Iris pigment epithelial cell (primary cell): Measurements from ENCODE around the gene STXBP5.

Experiments
- DNase-seq: peaks from one replicate; pipeline ENCODE4 v3.0.0-alpha.2; 2011; ENCODE audit warnings: low read depth

Gene STXBP5

DNA sequence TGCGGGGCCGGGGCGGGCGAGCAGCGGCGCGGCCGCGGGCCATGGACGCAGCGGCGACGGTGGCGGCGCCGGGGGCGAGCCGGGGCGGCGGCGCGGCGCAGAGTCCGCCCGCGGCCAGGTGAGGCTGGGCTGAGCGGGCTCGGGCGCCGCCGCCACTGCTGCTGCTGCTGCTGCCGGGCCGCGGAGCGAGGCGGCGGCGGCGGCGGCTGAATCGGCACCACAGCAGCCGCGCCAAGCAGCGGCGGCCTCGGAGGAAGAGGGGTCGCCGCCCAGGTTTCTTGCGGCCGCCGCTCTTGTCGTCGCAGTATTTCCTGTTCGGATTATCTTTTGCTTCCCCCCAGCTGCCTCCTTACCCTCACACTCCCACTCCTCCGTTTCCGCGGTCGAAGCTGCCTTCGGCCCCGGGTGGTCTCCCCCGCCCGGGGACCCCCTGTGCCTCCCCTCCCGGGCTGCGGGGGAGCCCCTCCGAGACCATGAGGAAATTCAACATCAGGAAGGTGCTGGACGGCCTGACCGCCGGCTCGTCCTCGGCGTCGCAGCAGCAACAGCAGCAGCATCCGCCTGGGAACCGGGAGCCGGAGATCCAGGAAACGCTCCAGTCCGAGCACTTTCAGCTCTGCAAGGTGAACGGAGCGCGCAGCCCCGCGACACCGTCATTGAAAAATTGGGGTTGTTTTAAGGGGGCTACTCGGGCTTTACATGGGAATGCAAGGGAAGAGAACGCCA is at the start of gene STXBP5:
Gene STXBP5, plus strand, starts transcription at position 358 of the 726 bp plus-strand sequence. Its CDS starts 116 bp downstream, at position 474.
- DNase-seq: peak; percentile 48

DNA sequence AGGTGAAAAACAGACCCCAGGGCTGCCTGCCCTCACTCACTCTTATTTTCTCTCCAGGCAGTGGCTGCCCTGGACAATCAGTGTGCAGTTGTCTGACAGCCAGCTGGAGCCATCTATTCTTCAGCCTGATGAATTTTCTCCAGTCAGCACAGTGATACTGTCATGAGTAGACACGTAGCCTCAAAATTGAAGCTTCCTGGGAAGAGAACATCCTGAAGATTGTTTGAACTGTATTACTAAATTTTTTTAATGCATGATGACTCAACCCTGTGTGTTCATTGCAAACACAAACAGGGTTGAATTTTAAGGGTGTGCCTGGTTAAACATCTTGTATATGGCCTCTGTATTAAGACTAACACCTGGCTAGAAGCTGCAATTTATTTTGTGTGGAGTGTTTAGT is 49.8 kb upstream of the STXBP5 start:
- peak; percentile 70 for DNase-seq

DNA sequence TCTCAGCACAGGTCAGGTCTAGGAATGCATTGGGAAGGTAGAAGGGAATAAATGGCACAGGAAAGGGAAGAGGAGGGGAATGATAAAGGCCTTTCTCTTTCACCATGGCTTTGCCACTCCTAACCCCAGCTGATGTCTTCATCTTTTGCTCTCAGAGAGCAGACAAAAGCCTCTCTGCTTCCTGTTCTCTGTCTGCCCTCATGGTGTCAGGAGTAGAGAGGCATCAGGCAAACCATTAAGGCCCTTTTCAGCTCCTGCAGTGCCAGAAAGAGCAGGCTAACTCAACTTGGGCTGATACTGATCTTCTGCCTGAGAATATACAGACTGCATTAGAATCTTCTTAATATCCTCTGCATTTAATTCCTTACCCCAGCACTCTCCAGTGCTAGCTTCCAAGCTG is 48.0 kb upstream of the STXBP5 start:
- DNase-seq: no peak

DNA sequence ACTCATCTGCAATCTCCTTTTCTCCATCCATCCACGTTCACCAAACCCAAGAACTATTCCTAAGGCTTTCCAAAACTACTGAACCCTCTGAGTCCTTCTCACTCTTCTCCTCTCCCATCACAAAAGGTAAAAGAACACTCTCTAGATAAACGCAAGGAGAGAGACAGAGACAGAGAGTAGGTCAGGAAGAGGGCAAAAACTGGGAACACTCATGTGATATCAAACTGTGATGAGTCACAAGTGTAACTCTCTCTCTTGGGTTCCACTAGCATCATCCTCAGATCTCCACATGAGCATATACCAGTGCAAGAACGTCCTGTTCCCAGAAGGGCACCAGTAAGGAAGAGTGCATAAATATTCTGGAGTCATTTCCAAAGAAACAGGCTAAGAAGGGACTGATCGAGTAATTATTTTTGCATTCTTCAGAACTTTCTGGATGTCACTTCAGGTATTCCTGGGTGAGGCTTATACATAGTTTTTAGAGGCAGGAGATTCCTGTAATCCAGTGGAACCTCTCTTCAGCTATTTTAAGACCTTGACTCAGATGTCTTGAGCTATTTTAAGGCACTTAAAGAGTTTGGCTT is 47.3 kb upstream of the STXBP5 start:
- peak; percentile 76 for DNase-seq

DNA sequence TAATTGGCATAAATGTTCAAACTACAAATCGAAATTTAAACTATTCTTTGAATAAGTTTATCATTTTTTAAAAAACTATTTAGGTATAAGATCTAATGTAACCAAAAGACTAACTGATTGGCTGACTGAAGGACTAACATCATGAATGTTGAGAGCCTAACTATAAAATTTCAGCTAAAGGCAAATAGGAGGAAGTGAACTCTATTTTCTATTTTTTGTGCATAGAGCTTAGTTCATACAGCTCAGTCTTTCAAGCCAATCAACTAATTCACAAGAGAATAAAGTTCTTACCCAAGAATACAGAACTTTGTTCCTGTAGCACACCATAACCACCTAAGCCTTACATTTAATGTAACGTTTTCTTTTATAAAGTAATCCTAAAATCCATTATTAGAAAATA is 46.3 kb upstream of the STXBP5 start:
- no peak for DNase-seq

DNA sequence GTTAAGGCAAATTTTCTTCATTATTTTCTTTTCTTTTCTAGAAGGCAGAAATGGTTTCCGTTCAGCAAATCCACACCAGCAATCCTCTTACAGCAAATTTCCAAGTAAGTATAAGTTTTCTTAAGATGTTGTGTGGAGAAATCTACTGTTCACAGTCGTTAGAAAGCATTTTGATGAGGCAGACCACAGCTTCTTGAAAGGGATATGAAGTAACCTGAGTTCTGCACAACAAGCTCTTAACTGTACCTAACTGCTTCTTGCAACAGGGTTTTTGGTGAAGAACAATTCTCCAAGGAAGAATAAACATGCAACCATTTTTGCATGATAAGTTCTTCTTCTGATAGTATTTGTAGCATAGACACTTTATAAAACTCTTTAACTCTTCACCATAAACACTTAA is 45.3 kb upstream of the STXBP5 start:
- peak; percentile 25 for DNase-seq

DNA sequence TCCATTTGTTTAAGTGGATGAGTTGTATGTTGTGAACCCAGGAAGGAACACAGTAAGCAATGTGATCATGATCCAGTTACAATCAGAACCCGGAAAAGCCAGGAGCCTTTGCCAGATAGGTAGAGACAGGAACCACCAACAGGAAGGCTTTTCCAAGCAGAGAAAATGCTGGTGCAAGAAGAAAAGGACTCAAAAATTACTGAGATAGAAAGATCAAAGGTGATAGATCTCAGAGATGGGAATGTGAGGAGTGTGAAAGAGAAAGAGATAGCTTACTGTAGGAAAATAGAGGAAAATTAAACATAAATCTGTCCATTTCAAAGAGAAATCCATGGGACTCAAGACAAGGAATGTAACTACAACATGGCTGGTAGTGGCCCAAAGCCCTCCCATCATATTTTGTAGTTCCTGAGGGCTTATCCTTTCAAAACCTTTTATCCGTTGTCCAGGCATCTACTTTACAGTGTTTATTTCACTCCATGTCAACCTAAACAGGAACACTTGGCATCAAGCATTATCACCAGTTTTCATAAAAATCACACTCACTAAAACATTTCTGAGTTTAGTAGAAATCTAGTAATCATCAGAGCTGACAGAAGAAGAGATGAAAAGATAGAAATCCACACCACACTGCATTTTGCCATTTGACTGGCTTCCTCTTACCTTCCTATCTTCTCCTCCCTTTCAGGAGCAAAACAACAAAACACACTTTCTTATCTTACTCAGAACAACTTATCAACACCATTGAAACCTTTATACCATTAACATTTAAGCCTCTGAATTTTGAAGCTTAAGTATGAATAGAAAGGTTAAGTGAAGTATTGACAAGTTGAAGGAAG is 44.5 kb upstream of the STXBP5 start:
- no peak for DNase-seq

DNA sequence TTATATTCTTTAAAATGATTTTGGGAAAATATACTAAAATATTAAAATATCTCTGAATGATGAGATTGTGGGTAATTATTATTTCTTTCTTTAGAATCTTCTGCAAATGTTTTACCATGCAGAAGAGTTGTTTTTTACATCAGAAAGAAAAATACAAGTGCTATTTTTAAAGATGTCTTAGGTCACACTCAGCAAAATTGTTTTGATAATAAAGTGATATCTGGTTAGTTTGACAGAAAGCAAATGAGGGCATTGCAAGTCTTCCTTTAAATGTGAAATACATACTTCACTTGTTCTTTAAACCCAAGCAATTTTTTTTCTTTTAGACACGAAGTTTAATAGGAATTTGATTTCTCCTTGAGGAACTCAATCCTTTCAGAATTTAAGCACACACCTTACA is 43.6 kb upstream of the STXBP5 start:
- no peak for DNase-seq

DNA sequence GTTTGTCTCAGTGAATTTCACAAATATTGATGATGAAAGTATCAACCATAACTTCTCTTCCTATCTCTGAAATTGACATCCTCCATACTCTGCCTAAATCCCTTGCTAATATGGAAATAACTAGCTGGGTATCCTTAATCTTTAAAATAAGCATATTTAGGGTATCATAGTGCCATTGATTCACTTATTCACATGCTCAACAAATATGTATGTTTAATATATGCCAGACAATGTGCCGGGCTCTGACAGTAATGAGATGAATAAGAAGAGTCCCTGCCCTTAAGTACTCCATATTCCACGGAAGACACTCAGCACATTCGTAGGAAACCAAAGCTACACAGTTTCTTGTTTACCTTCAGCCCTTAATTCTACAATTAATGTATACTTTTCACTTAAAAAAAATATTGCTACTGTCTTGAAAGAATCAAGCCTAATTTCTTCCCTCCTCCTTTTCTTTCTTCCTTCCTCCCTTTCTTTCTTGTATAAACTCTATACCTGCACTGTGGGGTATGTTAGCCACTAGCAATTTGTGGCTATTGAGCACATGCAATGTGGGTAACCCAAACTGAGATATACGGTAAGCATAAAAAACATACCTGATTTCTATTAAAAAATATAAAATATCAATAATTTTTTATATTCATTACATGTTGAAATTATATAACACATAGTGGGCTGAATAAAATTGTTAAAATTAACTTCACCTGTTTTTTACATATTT is 42.8 kb upstream of the STXBP5 start:
- no peak for DNase-seq

DNA sequence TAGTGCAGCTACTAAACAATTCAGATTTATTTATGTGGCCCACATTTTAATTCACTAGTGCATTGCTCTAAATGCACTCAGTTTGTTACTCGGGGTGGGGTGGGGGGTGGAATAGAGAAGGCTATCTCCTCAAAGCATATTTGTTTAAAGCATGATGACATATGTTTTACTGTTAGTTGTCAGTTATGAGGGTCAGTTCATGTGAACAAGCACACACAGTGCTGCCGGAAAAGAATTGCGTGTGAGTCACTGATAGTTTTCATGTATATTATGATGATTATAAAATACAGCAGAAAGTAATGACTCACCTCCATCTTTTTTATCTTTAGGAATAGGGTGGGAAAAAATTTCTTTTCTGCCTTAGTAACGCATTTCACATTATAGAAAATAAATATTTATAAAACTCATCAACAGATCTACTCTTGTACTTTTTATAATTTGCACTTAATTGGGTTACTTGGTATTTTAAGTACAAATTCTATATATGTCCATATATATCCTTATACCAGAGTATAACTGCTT is 42.2 kb upstream of the STXBP5 start:
- peak; percentile 93 for DNase-seq

DNA sequence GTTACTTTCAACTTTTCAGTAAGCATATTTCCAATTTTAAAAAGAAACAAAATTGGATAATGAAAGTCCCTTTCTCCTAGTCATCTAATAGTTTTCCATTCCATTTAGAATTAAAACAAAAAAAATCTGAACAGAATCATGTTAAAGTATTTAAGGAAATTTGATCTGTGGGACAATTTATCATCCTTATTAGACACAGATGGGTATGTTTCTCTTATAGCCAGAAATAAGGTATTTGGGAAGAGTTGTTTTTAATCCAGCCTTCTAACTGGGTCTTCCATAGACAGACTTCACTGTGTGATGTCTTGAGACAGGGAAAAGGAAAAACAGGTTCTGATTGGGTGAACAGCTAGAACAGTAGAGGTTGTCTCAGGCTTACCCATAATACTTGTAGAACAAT is 39.5 kb upstream of the STXBP5 start:
- no peak for DNase-seq

DNA sequence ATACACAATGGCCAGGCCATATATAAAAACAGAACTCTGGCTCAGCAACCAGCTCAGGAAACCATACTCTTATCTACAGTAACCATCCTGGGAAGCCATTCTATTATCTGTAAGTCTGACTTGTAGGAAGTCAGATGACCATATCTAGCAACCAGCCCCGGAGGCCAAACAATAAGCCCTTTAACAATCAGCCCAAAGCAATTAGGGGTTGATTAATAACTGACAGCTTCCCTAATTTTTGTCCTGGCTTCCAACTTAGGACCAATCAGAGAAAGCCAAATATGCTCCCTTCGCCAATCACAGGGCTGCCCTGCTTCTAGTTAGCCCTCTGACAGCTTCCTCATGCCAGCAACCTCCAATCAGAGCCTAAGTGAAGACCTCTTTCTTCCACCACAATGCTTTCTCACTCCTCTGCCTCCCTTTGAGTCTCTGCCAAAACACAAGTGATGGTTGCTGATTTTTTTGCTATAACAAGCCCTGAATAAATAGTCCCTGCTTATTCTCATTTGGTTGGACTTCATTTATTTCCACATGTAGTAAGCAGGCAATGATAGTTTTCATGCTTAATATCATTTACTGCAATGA is 37.8 kb upstream of the STXBP5 start:
- peak; percentile 41 for DNase-seq

DNA sequence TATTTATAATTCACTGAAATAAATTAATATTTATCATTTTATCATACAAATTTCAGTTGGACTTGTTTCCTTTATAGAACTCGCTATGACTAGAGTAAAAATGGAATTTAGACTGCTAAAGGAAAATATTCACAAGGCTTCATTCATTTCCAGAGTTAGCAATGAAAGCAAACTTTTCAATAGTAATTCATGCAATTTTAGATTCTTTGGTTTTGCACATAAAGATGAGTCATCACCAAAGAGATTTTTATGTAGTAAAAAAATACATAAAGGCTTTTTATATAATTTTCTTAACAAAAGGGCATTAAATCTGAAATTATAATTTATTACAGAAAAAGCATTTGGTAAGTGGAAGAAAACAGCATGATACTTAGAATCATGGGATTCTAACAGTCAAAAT is 37.2 kb upstream of the STXBP5 start:
- no peak for DNase-seq

DNA sequence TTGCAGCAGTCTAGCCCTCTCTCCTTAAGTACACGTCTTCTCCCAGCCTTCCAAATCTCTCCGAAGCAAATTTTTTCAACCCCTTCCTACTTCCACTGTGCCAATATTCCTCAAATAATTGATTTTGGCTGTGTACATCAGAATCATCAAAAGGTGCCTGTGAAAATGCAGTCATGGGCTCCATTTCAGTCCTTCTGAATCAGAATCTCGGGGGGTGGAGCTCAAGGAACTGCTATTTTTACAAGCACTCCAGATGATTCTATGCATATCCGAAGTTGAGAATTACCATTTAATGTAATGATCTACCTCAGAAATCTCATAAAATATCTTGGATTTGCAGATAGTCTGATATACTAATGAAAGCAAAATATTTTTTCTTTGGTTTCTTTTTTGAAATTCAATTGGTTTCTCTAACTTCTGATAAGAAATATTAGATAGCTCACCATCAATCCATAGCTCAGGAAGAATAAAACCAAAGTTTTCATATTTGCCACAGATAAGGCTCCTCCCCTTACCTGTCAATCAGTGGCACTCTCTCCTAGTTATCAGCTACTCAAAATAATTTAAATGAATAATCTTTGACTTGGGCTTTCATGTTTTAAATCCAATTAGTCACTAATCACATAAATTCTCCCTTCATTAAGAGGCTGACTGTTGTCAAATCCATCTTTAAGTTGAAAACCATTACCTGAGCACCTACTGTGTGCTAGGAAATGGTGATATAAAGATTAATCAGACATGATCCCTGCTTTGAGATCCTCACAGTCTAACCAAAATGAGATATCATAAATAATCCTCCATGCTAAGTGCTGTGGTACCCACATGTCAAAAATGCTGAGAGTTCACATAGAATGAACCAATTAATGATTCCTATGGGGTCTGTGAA is 36.4 kb upstream of the STXBP5 start:
- DNase-seq: no peak

DNA sequence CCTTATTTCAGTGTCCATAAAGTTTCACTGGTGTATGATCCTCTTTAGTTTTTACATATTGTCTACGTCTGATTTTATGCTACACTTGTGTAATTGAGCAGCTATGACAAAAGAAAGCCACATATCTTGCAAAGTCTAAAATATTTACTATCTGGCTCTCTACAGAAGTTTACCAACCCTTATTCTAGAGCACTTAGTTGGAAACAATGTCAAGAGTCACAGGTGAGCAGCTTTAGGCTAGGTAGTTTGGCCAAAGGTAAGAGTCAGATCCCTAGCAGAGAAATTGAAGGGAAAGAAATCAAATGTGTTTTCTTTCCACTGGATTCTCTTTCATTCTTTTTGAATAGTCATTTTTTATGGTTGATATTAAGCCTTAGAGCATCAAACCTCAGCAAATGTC is 34.7 kb upstream of the STXBP5 start:
- DNase-seq: no peak

DNA sequence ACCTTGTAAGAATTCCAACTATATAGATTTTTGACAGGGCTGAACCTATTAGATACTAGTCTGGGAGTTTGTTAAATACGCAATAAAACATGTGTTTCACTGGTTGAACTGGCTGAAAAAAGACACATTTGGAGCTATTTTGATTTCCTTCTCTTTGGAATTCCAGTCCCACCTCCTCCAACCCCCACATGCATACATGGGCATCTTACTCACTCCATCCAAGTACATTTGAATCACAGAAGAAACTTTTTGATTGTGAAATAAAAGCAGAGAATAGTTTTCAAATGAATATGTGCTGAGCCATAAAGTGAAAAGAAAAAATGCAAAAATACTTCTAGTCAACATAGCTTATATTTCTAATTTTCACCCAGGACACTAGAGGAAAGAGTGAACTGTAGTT is 33.9 kb upstream of the STXBP5 start:
- DNase-seq: peak; percentile 93

DNA sequence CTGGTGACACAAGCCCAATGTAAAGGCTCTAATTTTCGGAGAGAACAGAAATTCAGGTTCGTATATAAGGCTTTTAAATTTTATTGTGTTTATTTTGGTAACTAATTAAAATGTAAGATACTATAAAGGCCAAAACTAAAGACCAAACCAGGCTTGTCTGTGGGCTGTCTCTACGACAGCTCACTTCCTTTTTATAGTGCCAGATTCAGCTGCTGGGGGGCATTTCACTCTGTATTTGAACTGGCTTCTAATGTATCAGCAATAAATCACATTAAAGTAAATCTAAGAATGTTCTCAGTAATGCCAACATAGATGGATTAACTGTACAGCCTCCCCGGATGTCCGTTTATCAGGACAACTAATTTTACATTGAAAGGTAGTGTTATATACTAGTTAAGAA is 31.1 kb upstream of the STXBP5 start:
- DNase-seq: no peak

DNA sequence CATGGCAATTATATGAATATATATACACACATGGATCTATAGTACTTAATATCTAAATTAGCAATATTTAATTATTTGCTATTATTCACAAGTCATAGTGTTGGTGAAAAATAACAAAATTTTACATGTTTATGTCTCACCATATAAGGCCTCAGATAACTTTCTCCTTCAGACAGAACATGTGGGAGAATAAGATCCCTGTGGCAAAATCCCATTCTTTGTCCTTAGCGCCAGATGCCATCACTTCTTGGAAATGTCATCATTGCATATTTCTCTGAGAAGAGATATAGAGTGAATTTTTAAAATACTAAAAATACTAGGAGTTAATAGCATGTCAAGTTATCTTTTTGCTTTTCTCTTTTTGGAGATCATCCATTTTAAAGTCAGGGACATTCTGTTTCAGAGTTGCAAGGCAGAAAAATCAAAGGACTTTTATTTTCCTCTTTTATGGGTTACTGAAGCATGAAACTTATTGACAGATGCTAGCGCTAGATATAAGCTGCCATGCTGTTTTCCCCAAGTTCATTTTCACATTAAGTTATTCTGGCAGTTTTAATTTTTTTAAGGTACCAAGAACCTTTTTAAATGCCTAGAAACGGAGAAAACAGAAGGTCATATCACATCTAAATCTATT is 30.4 kb upstream of the STXBP5 start:
- DNase-seq: no peak

DNA sequence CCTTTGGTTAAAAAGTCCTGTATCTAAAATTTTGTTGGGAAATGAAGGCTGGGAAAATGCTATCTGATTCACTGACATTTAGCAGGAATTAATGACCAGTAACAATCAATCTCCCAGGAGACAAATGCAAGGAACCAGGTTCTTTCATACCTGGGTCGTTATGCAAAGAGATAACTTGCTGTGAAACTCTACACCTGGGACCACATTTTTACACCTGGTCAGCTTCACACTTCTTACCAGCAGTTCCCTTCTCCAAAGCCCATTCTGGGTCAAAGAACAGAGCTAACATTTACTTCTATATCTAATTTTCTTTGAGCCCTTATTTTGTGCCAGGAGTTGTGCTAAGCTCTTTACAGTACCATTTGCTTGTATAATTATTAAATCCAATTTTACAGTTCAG is 27.4 kb upstream of the STXBP5 start:
- no peak for DNase-seq

DNA sequence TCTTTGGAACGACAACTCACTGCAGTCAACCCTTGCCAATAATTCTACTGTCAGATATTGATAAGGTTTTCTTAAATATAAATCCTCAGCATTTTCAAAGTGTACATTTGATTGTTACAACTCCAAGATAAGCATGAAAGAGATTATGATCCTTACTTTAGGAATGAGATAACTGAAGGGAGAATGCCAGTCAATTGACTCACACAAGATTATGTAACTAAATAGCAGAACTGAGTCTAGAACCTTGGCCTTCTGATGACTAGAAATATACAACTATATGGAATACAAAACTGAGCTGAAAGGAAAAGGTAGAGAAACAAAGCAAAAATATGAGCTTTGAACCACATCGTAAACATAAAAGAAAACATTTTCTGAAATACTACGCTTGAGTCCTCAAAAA is 26.9 kb upstream of the STXBP5 start:
- DNase-seq: peak; percentile 51
